ENCODE measurements around the gene SPHK1.

DNA sequence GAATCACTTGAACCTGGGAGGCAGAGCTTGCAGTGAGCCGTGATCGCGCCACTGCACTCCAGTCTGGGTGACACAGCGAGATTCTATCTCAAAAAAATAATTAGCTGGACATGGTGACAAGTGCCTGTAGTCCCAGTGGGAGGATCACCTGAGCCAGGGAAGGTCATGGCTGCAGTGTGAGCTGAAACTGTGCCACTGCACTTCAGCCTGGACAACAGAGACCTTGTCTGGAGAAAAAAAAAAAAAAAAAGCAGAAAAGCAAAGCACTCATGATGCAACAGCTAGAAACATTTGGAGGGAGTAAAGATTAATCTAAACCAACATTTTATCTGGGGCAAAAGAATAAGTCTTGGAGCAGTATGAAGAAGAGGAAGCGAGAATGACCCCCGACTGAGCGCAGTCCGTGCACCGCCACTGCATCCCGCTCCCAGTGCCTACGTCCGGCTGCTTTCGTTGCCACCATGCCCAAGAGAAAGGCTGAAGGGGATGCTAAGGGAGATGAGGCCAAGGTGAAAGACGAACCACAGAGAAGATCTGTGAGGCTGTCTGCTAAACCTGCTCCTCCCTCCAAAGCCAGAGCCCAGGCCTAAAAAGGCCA lies 38.9 kb upstream of the SPHK1 start:
- no peak for TF ChIP-seq EZH2phosphoT487 (IDR thresholded peaks at IDR 0.05; ENCODE audit: borderline replicate concordance, low read depth, low read length)
- TF ChIP-seq, protein P1, sequence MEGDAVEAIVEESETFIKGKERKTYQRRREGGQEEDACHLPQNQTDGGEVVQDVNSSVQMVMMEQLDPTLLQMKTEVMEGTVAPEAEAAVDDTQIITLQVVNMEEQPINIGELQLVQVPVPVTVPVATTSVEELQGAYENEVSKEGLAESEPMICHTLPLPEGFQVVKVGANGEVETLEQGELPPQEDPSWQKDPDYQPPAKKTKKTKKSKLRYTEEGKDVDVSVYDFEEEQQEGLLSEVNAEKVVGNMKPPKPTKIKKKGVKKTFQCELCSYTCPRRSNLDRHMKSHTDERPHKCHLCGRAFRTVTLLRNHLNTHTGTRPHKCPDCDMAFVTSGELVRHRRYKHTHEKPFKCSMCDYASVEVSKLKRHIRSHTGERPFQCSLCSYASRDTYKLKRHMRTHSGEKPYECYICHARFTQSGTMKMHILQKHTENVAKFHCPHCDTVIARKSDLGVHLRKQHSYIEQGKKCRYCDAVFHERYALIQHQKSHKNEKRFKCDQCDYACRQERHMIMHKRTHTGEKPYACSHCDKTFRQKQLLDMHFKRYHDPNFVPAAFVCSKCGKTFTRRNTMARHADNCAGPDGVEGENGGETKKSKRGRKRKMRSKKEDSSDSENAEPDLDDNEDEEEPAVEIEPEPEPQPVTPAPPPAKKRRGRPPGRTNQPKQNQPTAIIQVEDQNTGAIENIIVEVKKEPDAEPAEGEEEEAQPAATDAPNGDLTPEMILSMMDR (conservative IDR thresholded peaks at IDR 0.05; ENCODE audit: low read length) = no peak
